Body of pancreas (tissue), 4 donors: ENCODE results near the gene POMT2.
A peak's percentile ranks its signal among the peaks of the same experiment; 100 is the strongest.

Experiments
- POLR2A ChIP-seq, 3 donors: fragments of 450-650 bp; IDR thresholded peaks; one replicate each; pipeline ENCODE4 v1.6.1; 2016; ENCODE audit warnings: antibody characterized with exemption in 3 of 3, mild to moderate bottlenecking in 2 of 3
- TF ChIP-seq, protein P1 (sequence below), 7 experiments: fragments of 450-650 bp in 4 of 7; fragments of 200-600 bp in 3 of 7; sonication (generic) in 3 of 7; IDR thresholded peaks; one replicate each; pipeline ENCODE4 v1.5.1; 2016 to 2019; ENCODE audit warnings: antibody characterized with exemption in 7 of 7

DNA sequence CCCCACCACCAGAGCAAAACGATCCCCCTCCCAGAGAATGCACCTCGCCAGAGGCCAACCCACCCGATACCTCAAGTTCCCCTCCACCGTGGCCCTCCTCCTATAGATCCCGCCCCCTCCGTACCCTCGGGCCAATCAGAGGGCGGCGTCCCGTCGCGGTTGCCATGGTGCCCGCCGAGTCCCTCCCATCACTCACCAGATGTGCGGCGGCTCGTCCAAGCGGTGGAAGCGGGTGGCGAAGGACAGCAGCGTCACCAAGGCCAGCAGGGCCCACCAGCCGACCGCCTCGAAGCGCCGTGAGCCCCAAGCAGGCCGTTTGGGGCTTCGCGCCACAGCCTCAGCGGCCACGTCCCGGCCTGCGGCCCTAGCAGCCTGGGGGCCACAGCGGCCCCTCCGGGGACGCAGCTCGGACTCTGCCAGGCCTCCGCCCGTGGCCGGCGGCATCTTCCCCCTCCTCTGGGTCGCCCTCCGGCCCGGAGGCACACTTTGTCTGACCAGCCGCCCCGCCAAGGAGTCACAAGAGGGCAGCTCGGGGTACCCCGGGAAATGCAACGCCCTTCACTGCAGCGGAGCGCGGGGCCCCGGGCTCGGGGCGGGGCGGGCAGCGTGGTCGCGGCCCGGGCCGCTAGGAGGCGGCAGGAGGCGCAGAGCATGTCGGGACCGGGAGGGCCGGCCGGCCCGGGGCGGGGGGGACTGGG lies at the start of gene POMT2:
- peak in 1 of 3 donors; percentile 45 for TF ChIP-seq POLR2A (IDR thresholded peaks at IDR 0.05)
- TF ChIP-seq, protein P1, sequence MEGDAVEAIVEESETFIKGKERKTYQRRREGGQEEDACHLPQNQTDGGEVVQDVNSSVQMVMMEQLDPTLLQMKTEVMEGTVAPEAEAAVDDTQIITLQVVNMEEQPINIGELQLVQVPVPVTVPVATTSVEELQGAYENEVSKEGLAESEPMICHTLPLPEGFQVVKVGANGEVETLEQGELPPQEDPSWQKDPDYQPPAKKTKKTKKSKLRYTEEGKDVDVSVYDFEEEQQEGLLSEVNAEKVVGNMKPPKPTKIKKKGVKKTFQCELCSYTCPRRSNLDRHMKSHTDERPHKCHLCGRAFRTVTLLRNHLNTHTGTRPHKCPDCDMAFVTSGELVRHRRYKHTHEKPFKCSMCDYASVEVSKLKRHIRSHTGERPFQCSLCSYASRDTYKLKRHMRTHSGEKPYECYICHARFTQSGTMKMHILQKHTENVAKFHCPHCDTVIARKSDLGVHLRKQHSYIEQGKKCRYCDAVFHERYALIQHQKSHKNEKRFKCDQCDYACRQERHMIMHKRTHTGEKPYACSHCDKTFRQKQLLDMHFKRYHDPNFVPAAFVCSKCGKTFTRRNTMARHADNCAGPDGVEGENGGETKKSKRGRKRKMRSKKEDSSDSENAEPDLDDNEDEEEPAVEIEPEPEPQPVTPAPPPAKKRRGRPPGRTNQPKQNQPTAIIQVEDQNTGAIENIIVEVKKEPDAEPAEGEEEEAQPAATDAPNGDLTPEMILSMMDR (IDR thresholded peaks at IDR 0.05), result peak in 6 of 7 experiments; percentile 33 to 65 (median 40)
